Endometrial microvascular endothelial cells (primary cell): ENCODE measurements around the gene FAM168A. TPM values are rescaled to one million over a fixed set of nuclear protein-coding genes. Genes with fewer than 3 reads are reported as not detected.

Experiments used
- in situ Hi-C: cut with HindIII; loops from 2 replicates; pipeline ENCODE4 v1.10.0; 2017; ENCODE audit warnings: low sequenced_read_pairs, low pct_unique_long_range_greater_than_20kb; ENCODE audit errors: inconsistent ontology term
- total RNA-seq: library from RNA; depleted of rRNA; stranded (reverse); fragments of >200 nt; gene quantifications from one replicate; pipeline ENCODE4 v1.2.3, GENCODE V29; 2015; ENCODE audit errors: inconsistent ontology term

Gene FAM168A
- total RNA-seq, 1 donor from 2014 or later, result 13.4 TPM

DNA sequence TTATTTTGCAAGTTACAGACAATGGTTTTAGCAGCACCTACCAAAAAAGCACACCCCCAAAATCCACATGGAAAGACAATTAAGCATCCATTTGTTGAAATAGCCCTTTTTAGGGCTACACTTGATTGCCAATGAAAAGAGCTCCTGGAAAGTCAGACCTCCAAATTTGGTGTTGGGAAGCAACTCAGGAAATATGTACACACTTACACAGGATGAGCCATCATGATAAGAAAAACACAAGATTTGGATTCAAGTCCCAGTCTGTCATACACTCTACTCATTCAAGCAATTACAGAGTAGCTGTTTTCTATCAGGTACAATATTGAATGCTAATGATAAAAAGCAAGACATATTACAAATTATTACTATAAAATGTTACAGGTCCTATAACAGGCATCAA is 31.5 kb downstream of the FAM168A start:
- in situ Hi-C loops, result no loop called here

- in situ Hi-C loops, result no loop called here
Measured at GRCh38 chr11:73565804-73566203, 32.1 kb downstream of the FAM168A start.

DNA sequence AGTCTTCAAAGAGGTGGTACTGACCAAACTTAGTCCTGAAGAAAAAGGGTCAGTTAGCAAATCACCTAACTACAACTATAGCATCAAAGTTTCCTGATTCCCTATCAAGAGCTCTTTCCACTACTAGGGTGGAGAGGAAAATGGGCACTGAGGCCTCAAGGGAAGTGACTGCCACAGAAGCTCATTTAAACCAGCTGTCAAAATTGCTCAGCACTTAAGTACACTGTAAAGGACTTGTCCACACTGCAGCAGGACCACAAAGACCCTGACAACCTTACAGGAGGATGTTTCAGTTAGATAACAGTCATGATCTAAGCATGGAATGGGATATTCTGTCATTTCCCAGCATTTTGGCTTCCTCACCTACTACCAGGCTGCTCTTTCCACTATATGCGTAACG is 33.0 kb downstream of the FAM168A start:
- in situ Hi-C loops, result no loop called here

GRCh38 chr11:73563539-73564200 is 34.2 kb downstream of the FAM168A start:
- in situ Hi-C loops, result no loop called here

GRCh38 chr11:73559743-73560142 is 38.2 kb downstream of the FAM168A start:
- in situ Hi-C loops, result no loop called here

DNA sequence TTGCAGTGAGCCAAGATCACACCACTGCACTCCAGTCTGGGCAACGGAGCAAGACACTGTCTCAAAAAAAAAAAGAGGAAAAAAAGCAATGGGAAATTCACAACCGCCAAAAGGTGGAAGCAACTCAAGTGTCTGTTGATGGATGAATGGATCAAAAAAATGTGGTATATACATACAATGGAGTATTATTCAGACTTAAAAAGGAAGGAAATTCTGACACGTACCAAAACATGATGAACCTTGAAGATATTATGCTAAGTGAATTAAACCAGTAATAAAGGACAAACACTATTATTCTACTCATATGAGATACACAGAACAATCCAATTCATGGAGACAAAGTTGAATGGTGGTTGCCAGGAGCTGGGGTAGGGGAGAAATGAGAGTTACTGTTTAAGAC is 40.9 kb downstream of the FAM168A start:
- in situ Hi-C loops, result no loop called here

DNA sequence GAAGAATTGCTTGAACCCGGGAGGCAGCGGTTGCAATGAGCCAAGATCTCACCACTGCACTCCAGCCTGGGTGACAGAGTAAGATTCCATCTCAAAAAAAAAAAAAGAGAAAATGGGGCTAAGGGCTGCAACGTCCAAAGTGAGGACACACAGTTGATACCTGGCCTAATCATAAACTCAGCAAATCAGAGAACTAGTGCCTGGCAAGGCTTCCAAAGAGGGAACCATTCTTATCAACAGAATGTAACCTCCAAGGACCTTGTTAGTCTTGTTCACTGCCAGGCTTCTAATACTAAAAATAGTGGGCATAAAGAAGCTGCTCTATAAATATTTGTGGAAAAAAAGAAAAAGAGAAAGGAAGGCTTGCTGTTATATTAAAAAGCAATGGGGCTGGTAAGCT is 42.3 kb downstream of the FAM168A start:
- in situ Hi-C loops, result no loop called here

DNA sequence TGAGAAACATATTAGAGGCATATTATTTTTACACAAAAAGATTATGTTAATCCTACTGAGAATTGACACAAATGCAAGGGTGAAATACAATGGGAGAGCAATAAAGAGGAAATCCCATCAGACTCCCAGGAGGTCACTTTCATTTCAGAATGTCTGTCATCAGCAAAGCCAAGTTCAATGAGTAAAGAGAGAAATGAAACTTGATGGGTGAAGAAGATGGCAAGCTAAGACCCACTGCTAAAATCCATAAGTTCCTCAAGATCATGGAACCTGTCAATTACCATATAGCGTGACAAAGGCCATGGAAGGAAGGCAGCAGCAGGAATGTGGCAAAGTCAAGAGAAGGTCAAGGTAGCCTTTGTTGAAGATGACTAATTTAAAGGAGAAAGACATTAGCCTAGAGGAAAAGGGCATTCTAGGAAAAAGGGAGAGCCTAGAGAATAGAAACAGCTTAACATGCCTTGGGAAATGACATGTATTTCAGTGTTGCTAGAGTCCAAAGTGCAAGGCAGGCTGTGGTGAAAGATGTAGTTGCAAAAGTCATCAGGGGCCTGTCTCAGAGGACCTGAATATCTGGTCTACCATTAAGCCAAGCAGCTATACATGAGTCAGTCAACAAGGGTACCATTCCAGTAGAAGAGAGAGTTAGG is 43.1 kb downstream of the FAM168A start:
- in situ Hi-C loops, result no loop called here

DNA sequence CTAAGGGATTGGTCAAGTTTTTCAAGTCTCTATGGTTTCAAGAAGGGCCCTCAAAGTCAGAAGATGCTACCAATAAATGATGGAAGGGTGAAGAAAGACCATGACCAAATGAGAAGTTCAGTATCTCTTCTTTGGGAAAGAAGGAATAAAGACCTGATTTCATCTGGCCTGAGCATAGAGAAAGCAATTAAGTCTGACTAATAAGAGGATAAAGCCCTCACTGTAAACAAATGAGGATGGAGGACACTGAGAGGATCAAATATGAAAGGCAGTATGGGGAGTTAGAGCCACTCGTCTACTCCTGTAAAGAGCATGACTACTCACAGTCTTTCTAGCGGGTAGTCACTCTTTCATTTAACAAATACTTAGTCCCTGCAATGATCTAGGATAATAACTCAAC is 44.6 kb downstream of the FAM168A start:
- in situ Hi-C loops, result no loop called here

DNA sequence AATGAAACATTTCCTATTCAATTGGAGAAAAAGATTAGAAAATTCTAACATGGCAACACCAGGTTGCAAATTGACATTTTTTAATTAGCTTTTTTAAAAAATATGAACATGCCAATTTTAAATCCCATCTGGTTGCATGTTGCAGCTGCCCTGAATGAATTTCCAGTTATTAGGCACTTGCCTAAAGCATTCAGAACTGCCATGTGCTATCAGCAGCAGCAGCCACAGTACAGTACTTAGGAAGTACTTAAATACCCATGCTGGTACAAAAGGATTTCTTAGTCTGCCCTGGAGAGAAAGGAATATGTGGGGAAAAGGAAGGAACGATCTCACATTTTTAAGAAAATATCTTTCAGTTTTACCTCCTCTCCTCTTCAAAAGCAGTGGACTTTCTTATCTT is 46.2 kb downstream of the FAM168A start:
- in situ Hi-C loops, result no loop called here

- in situ Hi-C loops, result no loop called here
Measured at GRCh38 chr11:73549376-73549775, 48.5 kb downstream of the FAM168A start.

GRCh38 chr11:73547706-73548595 is 50.0 kb downstream of the FAM168A start:
- in situ Hi-C loops, result no loop called here

DNA sequence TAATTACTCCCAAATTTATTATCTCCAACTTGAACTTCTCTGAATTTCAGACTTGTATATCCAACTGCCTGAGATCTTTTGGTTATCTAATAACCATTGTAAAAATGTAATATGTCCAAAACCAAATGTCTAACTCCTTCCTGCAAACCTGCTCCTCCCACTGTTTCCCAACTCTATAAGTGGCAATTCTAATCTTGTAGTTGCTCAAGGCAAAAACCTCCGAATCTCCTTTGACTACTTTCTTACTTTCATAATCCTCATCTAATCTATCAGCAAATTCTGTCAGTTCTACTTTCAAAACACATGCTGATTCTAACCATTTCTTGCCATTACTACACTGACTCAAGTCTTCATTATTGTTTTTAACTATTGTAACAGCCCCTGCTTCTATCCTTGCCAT is 55.7 kb downstream of the FAM168A start:
- in situ Hi-C loops, result no loop called here

DNA sequence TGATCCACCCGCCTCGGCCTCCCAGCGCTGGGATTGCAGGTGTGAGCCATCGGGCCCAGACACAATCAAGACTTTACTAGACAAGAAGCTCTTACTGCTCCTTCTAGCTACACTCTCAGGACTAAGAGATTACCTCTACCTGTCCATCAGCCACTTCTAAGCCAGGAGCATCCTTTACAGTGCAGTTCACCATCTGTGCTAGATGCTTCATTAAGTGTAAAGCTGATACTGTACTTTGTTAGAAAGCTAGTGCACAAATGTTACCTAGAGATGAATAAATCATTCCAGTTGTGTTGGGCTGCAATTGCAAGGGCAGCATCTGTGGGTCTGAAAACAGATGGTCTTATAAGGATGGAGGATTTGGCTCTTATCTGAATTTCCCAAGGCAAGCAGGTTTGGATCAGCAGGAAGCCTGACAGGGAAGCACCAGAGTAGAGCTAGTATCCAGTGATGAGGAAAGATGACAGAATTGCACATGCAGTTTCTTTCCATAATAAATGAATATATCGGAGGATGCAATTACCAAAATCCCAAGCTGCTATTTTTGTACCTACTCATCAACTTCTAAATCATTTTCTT is 58.3 kb downstream of the FAM168A start:
- in situ Hi-C loops, result no loop called here

DNA sequence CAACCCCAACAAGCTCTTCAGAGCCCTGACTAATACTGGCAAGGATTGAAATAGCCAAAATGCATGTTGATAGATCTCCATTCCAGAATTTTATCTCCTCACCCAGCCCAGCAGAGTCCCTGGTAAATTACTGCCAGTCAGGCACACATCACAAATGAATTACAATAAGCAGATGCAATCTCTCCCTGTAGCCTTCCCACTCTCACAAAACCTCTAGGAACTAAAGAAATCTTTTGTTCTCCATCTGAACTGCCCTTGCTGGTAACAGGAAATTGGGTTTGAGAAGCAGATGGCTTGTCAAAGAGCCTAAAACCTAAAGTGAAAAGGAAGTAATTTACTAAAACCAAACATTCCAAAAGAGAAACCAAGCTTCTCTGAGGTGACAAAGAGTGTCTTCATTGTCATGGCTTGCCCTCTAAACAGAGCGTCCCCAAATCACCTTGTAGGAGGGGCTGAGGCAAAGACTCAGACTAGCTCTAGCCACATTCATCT is 59.5 kb downstream of the FAM168A start:
- in situ Hi-C loops, result no loop called here

GRCh38 chr11:73537969-73538368 is 59.9 kb downstream of the FAM168A start:
- in situ Hi-C loops, result no loop called here

GRCh38 chr11:73536961-73537360 is 61.0 kb downstream of the FAM168A start:
- in situ Hi-C loops, result no loop called here

- in situ Hi-C loops, result no loop called here
Measured at GRCh38 chr11:73532310-73532709, 65.6 kb downstream of the FAM168A start.

GRCh38 chr11:73531386-73531785 is 66.5 kb downstream of the FAM168A start:
- in situ Hi-C loops, result no loop called here
